ENCODE data around the gene KIAA1549. TPM values are rescaled to one million over a fixed set of nuclear protein-coding genes. Genes with fewer than 3 reads are reported as not detected.

The KIAA1549 gene
- total and polyA plus RNA-seq, 2 of the 4 experiments (the other 2 are of a cell fraction) = 1.3 to 3.3 TPM

DNA sequence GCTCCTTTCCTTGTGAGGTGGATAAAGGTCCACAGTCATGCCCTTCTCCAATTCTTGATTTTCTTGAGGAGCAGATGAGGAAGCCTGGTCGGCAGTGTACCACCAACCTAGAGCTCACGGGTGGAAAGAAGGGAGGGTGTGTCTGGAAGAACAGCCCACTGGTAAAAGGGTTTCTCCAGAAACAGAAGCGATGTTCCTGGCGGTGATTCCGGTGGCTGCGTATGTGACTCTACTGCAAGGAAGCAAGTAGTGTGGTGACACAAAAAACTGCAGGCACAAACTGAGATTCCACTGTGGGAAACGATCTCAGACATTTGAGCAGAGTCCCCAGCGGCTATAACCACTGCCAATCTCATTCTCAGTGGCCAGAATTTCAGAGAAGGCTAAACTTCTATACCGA lies 117.3 kb downstream of the KIAA1549 start:
- DNase-seq = no peak
- in situ Hi-C loops (cut with MboI; ENCODE audit: low sequenced_read_pairs) (no loop called here), dilution Hi-C loops (cut with HindIII; ENCODE audit: low sequenced_read_pairs, unreplicated experiment) (no loop called here), intact Hi-C loops (cut with micrococcal nuclease) (no loop called here)
- no peak overlapping the region for H2AFZ ChIP-seq (replicated peaks; ENCODE audit: low read length, poor library complexity)
- no peaks in the 10 kb centered on the region for H4K20me1 ChIP-seq (ENCODE audit: insufficient read depth, low read length)
- no peaks in the 10 kb centered on the region for H3K9me3 ChIP-seq (ENCODE audit: control insufficient read depth, insufficient read depth, low read length)
- no peak for ATAC-seq (ENCODE audit: low read depth)
- no peak overlapping the region for H2AK5ac ChIP-seq (ENCODE audit: low read depth, low read length)
- no peak overlapping the region for H3K4me3 ChIP-seq (ENCODE audit: insufficient read depth, low read depth, low read length)
- WGBS, 2 experiments (ENCODE audit: extremely low coverage in 2 of 2, insufficient read length in 1 of 2) = 100% methylated on average over 5 of the region's 9 CpGs; no CpG with 5 or more reads in 1 of the 2 experiments
- H3K23ac ChIP-seq (ENCODE audit: low read depth, low read length) = no peak overlapping the region
- H3K4me1 ChIP-seq (ENCODE audit: control insufficient read depth, insufficient read depth, low read length) = no peaks in the 10 kb centered on the region
- no peak overlapping the region for H2AK9ac ChIP-seq (replicated peaks; ENCODE audit: low read depth, low read length, poor library complexity)
- H4K91ac ChIP-seq (ENCODE audit: insufficient read depth, low read depth, low read length) = no peak overlapping the region
- no peak overlapping the region for H3K14ac ChIP-seq (replicated peaks; ENCODE audit: low read depth, low read length)
- CTCF ChIA-PET = no interaction called here
- H2BK5ac ChIP-seq (ENCODE audit: low read depth, low read length, poor library complexity, severe bottlenecking) = no peak overlapping the region
- TF ChIP-seq CTCF (conservative IDR thresholded peaks at IDR 0.05; ENCODE audit: low read depth, low read length) (no peak), MAZ (IDR thresholded peaks at IDR 0.05; ENCODE audit: borderline replicate concordance, low read depth, low read length) (no peak), BHLHE40 (IDR thresholded peaks at IDR 0.05; ENCODE audit: low read depth, low read length) (no peak), POLR2A (IDR thresholded peaks at IDR 0.05; ENCODE audit: low read depth, low read length) (no peak), USF2 (IDR thresholded peaks at IDR 0.05; ENCODE audit: low read depth, low read length) (no peak), RFX5 (IDR thresholded peaks at IDR 0.05; ENCODE audit: low read depth, low read length) (no peak), ELK1 (IDR thresholded peaks at IDR 0.05; ENCODE audit: borderline replicate concordance, low read depth, low read length) (no peak), NFE2L2 (IDR thresholded peaks at IDR 0.05; ENCODE audit: low read depth, low read length) (no peak), CEBPB (IDR thresholded peaks at IDR 0.05; ENCODE audit: low read depth, low read length) (no peak), RCOR1 (IDR thresholded peaks at IDR 0.05; ENCODE audit: insufficient replicate concordance, low read length) (no peak)
- no peak overlapping the region for H2BK120ac ChIP-seq (ENCODE audit: low read depth, low read length)
- H3K9ac ChIP-seq (ENCODE audit: low read depth, low read length) = no peak overlapping the region
- H3K18ac ChIP-seq (ENCODE audit: low read depth, low read length) = no peak overlapping the region
- H3K4ac ChIP-seq (ENCODE audit: low read depth, low read length) = no peak overlapping the region
- H4K8ac ChIP-seq (ENCODE audit: low read depth in 2 of 2, low read length in 2 of 2) = no peak overlapping the region
- POLR2A ChIA-PET (ENCODE audit: unreplicated experiment) = no interaction called here
- H4K5ac ChIP-seq (ENCODE audit: low read depth, low read length) = no peak overlapping the region
- no peak overlapping the region for H2BK20ac ChIP-seq (ENCODE audit: low read depth, low read length)
- no TSS peak for BruUV-seq (replicated peaks)
- H2BK15ac ChIP-seq (ENCODE audit: low read depth, low read length) = no peak overlapping the region
- no peak overlapping the region for H3K27ac ChIP-seq (ENCODE audit: insufficient read depth, low read length)
- no peaks in the 10 kb centered on the region for H3K27me3 ChIP-seq (ENCODE audit: control insufficient read depth, insufficient read depth, low read length)
- H3K79me1 ChIP-seq (ENCODE audit: low read depth in 1 of 2, low read length in 2 of 2) = no peaks in the 10 kb centered on the region
- H3K56ac ChIP-seq (ENCODE audit: extremely low read depth, insufficient read depth, low read length) = no peak overlapping the region
- no peaks in the 10 kb centered on the region for H3K9me1 ChIP-seq (ENCODE audit: insufficient read depth, low read length)
- H3K4me2 ChIP-seq (ENCODE audit: low read depth, low read length) = no peak overlapping the region
- peaks cover 11% of the 10 kb centered on the region for H3K36me3 ChIP-seq (ENCODE audit: control insufficient read depth, insufficient read depth, low read length)
